Coronary artery (tissue), 2 donors: Measurements from ENCODE around the gene ANKRD31.

Source experiments
- DNase-seq: peaks from one replicate; pipeline ENCODE4 v3.0.0-alpha.2; 2017; ENCODE audit warnings: low spot score
- H3K27ac ChIP-seq, 2 donors: fragments of 200-600 bp; sonication (generic); one replicate each; pipeline ENCODE4 v1.5.1; 2016 to 2019
- H3K4me3 ChIP-seq: fragments of 200-600 bp; sonication (generic); 2 replicates; pipeline ENCODE4 v1.5.1; 2016; ENCODE audit warnings: mild to moderate bottlenecking, moderate library complexity
- CTCF ChIP-seq: fragments of 200-600 bp; sonication (generic); IDR thresholded peaks from one replicate; pipeline ENCODE4 v1.5.1; 2019; ENCODE audit warnings: antibody characterized with exemption

The ANKRD31 gene

GRCh38 chr5:75059912-75060545 is 176.6 kb downstream of the ANKRD31 start:
- DNase-seq: no peak
- no peak overlapping the region for H3K27ac ChIP-seq
- no peak for TF ChIP-seq CTCF
- no peak overlapping the region for H3K4me3 ChIP-seq

DNA sequence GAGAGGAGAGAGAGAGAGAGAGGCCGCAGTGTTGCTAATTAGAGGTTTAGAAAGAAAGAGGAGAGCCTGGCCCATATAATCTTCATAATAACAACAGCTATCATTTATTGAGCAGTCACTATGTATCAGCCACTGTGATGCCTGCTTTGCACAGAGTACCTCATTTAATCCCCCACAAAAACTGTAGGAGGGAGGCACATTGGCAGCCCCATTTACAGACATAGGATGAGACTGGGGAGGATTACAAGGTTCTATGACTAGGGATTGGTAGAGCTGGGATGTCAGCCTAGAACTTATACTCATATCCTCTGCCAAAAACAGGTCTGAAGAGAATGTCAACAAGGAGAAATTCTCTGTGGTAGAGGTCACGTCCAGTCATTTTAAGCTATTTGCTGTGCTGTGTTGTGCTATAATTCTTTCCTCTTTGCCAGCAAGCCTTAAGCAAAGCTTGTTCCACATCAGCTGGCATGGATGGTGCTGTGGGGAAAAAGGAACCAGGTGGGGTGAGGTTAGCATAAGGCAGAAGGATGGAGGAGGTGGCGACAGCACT is 177.6 kb downstream of the ANKRD31 start:
- Histone ChIP-seq H3K27ac (no peak overlapping the region), H3K4me3 (no peak overlapping the region)
- DNase-seq: no peak
- TF ChIP-seq CTCF: no peak

GRCh38 chr5:75057561-75057960 is 179.1 kb downstream of the ANKRD31 start:
- H3K27ac ChIP-seq: no peak overlapping the region
- DNase-seq: no peak
- no peak overlapping the region for H3K4me3 ChIP-seq
- TF ChIP-seq CTCF: no peak

DNA sequence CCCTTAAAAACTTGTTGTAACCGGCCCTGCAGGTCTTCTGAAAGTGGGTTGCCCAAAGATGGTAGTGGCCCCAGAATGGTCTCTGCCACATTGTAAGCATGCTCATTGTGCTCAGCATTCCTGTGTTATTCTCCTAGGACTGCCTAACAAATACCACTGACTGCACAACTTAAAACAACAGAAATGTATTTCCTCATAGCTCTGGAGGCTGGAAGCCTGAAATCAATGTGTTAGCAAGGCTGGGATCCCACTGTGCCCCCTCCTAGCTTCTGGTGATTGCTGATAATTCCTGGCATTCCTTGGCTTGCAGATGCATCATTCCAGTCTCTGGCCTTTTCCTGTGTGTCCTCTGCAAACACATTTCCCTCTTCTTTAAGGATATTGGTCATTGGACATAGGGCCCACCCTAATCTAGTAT is 180.9 kb downstream of the ANKRD31 start:
- TF ChIP-seq CTCF: no peak
- no peak overlapping the region for H3K27ac ChIP-seq
- no peak for DNase-seq
- H3K4me3 ChIP-seq: no peak overlapping the region

DNA sequence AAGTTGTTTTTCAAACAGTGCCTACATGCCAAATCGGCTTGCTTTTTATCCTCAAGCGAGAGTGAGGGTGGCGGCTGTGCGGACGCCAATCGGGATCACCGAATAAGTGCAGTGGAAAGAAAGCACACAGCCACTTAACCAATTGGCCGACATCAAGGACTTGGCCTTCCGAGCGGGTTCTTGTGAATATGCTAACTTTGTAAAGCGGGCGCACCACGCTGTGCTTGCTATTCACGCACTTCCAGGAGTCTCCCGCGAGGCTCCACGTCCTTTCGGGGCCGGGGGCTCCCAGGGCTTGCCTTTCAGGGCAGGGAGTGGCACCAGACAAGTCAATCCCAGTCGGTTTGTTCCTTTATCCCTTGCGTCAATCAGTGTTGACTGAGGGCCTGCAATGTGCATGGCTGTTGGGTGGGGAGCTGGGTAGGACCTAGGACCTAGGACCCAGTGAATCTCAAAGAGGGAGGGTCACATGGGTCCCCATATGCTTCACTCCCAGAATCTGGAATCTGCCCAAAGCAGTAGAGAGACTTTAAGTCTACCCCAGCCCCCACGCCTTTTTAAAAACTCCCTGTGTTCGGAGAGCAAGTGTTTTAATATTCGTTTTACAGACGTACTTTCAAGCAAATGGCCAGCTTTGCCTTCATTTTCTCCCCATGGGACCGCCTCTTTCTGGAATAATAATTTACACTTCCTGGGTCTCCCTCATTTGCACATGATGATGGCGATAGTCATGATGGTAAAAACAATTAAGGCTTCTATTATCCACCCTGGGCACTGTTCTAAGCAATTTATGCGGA is 182.3 kb downstream of the ANKRD31 start:
- peak overlapping the region; percentile 90 for H3K4me3 ChIP-seq
- TF ChIP-seq CTCF: no peak
- DNase-seq: peak; percentile 79
- peak overlapping the region; percentile 94 to 95 for H3K27ac ChIP-seq

DNA sequence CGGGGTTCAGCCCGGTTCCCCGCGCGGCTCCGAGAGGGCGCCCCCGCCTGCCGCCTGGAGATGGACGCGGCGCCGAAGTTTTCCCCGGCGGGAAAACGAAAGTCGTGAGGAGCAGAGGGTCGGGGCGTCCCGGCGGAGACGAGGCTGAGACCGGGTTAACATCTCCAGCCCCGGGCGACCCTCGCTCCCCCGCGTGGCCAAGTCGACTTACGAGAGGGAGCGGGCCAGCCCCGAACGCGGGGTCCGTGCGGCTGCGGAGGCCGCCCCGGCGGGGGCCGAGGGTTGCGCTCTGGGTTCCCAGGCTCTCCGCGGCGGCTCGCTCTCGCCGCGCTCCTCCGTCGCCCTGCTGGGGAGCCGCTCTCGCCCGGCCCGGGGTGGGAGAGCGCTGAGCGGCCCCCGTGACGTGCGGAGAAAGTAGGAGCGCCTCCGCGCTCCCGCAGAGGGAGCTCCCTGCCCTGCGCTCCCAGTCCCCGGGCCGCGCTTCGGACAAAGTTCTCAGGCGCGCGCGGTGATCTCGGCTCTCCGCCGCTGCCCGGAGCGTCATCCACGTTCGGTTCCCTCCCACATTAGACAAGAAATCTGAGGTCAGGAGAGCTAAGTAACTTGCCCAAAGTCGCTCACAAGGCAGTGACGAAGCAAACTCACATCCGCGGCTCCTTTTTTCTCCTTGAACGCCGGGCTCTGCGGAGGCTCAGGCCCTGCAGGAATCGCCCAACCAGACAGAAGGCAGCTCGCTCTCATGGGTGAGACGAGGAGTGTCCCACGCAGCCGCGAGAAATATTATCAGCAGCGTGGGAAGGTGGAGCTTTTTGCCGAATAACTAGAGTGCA is 183.2 kb downstream of the ANKRD31 start:
- peak; percentile 80 for DNase-seq
- H3K27ac ChIP-seq: peak overlapping the region; percentile 94 to 95
- no peak for TF ChIP-seq CTCF
- peak overlapping the region; percentile 90 for H3K4me3 ChIP-seq
